Adrenal gland (tissue), 12 donors: Measurements from ENCODE around the gene SMPD4. TPM values are rescaled to one million over a fixed set of nuclear protein-coding genes. Genes with fewer than 3 reads are reported as not detected.
A peak's percentile ranks its signal among the peaks of the same experiment; 100 is the strongest.
"Not testable (repeated sequence)": the region's sequence is repeated elsewhere in the genome, so short reads cannot be mapped to it uniquely, and the experiment has no call there.

Experiments
- DNase-seq, 7 donors: peaks; one replicate each; pipeline ENCODE4 v3.0.0-alpha.2; 2019 to 2020
- H3K27ac ChIP-seq, 5 donors: fragments of 200-600 bp; sonication (generic) in 4 of 5; 1 replicate in 3 of 5; 2 replicates in 2 of 5; pipeline versions ENCODE4 v1.5.1 to v1.8.0; 2016 to 2020; ENCODE audit warnings: mild to moderate bottlenecking in 1 of 5
- H3K27me3 ChIP-seq: fragments of 200-600 bp; 2 replicates; pipeline ENCODE4 v1.8.0; 2021
- H3K36me3 ChIP-seq, 2 donors: fragments of 200-600 bp; replicated peaks in 1 of 2; 1 replicate in 1 of 2; 2 replicates in 1 of 2; pipeline versions ENCODE4 v1.5.1 to v1.8.0; 2018 to 2022
- H3K4me1 ChIP-seq, 2 donors: fragments of 200-600 bp; replicated peaks in 1 of 2; 1 replicate in 1 of 2; 2 replicates in 1 of 2; pipeline versions ENCODE4 v1.5.1 to v1.8.0; 2018 to 2021
- H3K4me3 ChIP-seq, 4 donors: fragments of 200-600 bp; sonication (generic) in 3 of 4; one replicate each; pipeline ENCODE4 v1.5.1; 2016 to 2018
- H3K9me3 ChIP-seq, 3 donors: fragments of 200-600 bp; sonication (generic) in 1 of 3; replicated peaks in 1 of 3; 1 replicate in 2 of 3; 2 replicates in 1 of 3; pipeline versions ENCODE4 v1.5.1 to v1.8.0; 2016 to 2021
- CTCF ChIP-seq, 6 experiments: fragments of 450-650 bp in 4 of 6; fragments of 200-600 bp in 2 of 6; sonication (generic) in 1 of 6; IDR thresholded peaks; 1 replicate in 5 of 6; 2 replicates in 1 of 6; pipeline versions ENCODE4 v1.5.1 to v1.8.0; 2016 to 2021; ENCODE audit warnings: antibody characterized with exemption in 6 of 6, mild to moderate bottlenecking in 2 of 6, moderate library complexity in 1 of 6
- POLR2A ChIP-seq, 2 donors: fragments of 450-650 bp; IDR thresholded peaks; one replicate each; pipeline ENCODE4 v1.6.1; 2017; ENCODE audit warnings: antibody characterized with exemption in 2 of 2, mild to moderate bottlenecking in 2 of 2, moderate library complexity in 1 of 2
- WGBS, 4 donors: extraction: QIAGEN DNeasy Blood & Tissue Kit in 2 of 4; methylation state at CpG; one replicate each; pipeline versions ENCODE4 v1.1.5 to v1.1.7; 2013 to 2017; 5-methylcytosine and 5-hydroxymethylcytosine counted together
- intact Hi-C, 2 donors: fragments of 100-400 bp; cut with DNase I; formaldehyde crosslinking; loops; one replicate each; pipeline versions ENCODE4 v1.14.1 to v1.15.0; 2022 to 2023
- polyA plus RNA-seq, 3 donors: library from polyadenylated mRNA; stranded (reverse); fragments of 200-250 nt in 2 of 3; fragments of 350-450 nt in 1 of 3; fragmentation: Illumina TruSeq in 1 of 3; extraction: RNeasy Lipid Tissue Mini Kit (QIAGEN cat#74804) in 1 of 3; gene quantifications; one replicate each; pipeline ENCODE4 v1.2.3, GENCODE V29; 2013 to 2014
- total RNA-seq, 9 donors: library from RNA; depleted of rRNA in 4 of 9; stranded (reverse); fragments of >200 nt in 4 of 9; fragments of 120-200 nt in 1 of 9; fragmentation: NEBNext Ultra II Directional in 1 of 9; extraction: Animal tissue kit (Norgen Biotek cat#: 25700) in 1 of 9; gene quantifications; one replicate each; pipeline versions ENCODE4 v1.1.0 to v1.2.4, GENCODE V29; 2013 to 2023
- donor health status: healthy with polysubstance abuse.
- donor health status: Bipolar disorder and iron deficiency.
- donor health status: DM: yes; HTN: yes; CAD: no.
- donor health status: DM: no; HTN: no; CAD: no.
- donor health status: DM: no; HTN: no; CAD: no.
- donor health status: DM: yes; HTN: yes; CAD: no.

The SMPD4 gene
- total and polyA plus RNA-seq, 12 donors = 23.7 to 94.4 (median 37.7) TPM

GRCh38 chr2:130219147-130219546 lies 37.7 kb upstream of the SMPD4 start:
- H3K27me3 ChIP-seq, H3K9me3 ChIP-seq, H3K4me1 ChIP-seq, DNase-seq, H3K27ac ChIP-seq, H3K36me3 ChIP-seq, intact Hi-C loops, H3K4me3 ChIP-seq: not testable (repeated sequence)
- 75 to 87% (median 83%) methylated on average over 2 of the region's 2 CpGs for WGBS, 4 donors

- H3K9me3 ChIP-seq, H3K4me3 ChIP-seq, H3K36me3 ChIP-seq, H3K4me1 ChIP-seq, H3K27ac ChIP-seq, intact Hi-C loops, H3K27me3 ChIP-seq: not testable (repeated sequence)
- DNase-seq = peak in 2 of 7 donors; percentile 11 to 31
- WGBS, 4 donors = 40 to 65% (median 60%) methylated on average over 10 to 13 of the region's 13 CpGs
Measured at GRCh38 chr2:130207051-130207450, 25.6 kb upstream of the SMPD4 start.

GRCh38 chr2:130203150-130203549 lies 21.7 kb upstream of the SMPD4 start:
- H3K27ac ChIP-seq, H3K4me3 ChIP-seq, H3K9me3 ChIP-seq, intact Hi-C loops, H3K27me3 ChIP-seq, H3K4me1 ChIP-seq, H3K36me3 ChIP-seq: not testable (repeated sequence)
- WGBS, 4 donors = 49 to 83% (median 66%) methylated on average over 1 to 3 of the region's 3 CpGs
- peak in 3 of 7 donors; percentile 39 to 57 (median 52) for DNase-seq

GRCh38 chr2:130202518-130202917 lies 21.1 kb upstream of the SMPD4 start:
- intact Hi-C loops, H3K27ac ChIP-seq, H3K4me3 ChIP-seq, H3K4me1 ChIP-seq, H3K36me3 ChIP-seq, H3K9me3 ChIP-seq, H3K27me3 ChIP-seq: not testable (repeated sequence)
- DNase-seq = peak in 4 of 7 donors; percentile 19 to 58 (median 34)
- 44 to 45% methylated on average over 4 to 6 of the region's 7 CpGs; no CpG with 5 or more reads in 2 of the 4 donors for WGBS, 4 donors

GRCh38 chr2:130198343-130198742 lies 16.9 kb upstream of the SMPD4 start, which contains the start of gene TUBA3E:
TUBA3E (minus strand) TSS chr2:130198439; CDS start chr2:130198360, 79 bp downstream.
- no peaks in the 10 kb centered on the region for H3K9me3 ChIP-seq
- TF ChIP-seq CTCF (IDR thresholded peaks at IDR 0.05) = no peak
- no peak for TF ChIP-seq POLR2A (IDR thresholded peaks at IDR 0.05)
- DNase-seq = no peak
- intact Hi-C loops = no loop called here
- no peaks in the 10 kb centered on the region for H3K4me1 ChIP-seq
- WGBS, 4 donors = 97 to 100% (median 97%) methylated on average over 5 to 26 of the region's 26 CpGs; no CpG with 5 or more reads in 1 of the 4 donors
- H3K4me3 ChIP-seq = no peak within 1 kb of the TSS
- no peaks in the 10 kb centered on the region for H3K27me3 ChIP-seq
- H3K27ac ChIP-seq = no peak within 1 kb of the TSS
- no peaks in the 10 kb centered on the region for H3K36me3 ChIP-seq

DNA sequence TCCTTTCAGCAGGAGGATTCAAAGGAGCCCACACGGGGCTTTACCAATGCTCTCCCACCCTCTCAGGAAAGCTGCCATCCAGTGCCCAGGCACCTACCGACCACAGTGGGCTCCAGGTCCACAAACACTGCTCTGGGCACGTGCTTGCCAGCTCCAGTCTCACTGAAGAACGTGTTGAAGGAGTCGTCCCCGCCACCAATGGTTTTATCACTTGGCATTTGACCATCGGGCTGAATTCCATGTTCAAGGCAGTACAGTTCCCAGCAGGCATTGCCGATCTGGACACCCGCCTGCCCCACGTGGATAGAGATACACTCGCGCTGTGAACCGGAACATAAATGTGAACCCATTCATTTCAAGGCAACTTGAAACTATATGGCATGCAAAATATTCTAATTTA lies 14.7 kb upstream of the SMPD4 start:
- H3K27me3 ChIP-seq, DNase-seq, H3K36me3 ChIP-seq, H3K4me3 ChIP-seq, H3K27ac ChIP-seq, intact Hi-C loops, H3K4me1 ChIP-seq, H3K9me3 ChIP-seq: not testable (repeated sequence)
- WGBS, 4 donors = 87 to 98% (median 91%) methylated on average over 6 to 9 of the region's 13 CpGs

DNA sequence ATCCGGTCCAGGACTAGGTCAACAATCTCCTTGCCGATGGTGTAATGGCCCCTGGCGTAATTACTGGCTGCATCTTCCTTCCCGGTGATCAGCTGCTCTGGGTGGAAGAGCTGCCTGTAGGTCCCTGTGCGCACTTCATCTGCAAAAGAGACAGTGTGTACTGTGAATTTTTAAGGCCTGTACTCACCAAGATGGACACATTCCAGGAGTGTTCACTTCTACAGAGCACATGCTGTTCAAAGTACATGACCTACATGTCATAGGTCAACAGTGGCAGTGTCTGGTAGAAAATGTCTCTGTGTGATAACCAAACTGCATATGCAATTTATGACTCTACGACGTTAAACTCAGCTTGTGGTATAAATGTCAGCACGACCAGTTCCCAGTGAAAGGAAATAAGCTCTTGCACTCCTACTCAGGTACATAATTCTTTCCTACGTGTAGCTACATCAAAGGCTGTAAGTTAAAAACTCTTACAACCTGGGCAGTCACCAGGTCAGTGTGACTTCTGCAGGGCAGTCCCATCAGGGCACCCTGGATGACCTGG lies 13.8 kb upstream of the SMPD4 start:
- 71 to 79% (median 78%) methylated on average over 5 to 9 of the region's 9 CpGs for WGBS, 4 donors
- intact Hi-C loops, H3K4me1 ChIP-seq, H3K9me3 ChIP-seq, H3K27ac ChIP-seq, H3K27me3 ChIP-seq, DNase-seq, H3K36me3 ChIP-seq, H3K4me3 ChIP-seq: not testable (repeated sequence)

- DNase-seq, H3K27me3 ChIP-seq, intact Hi-C loops, H3K36me3 ChIP-seq, H3K4me1 ChIP-seq, H3K9me3 ChIP-seq, H3K4me3 ChIP-seq, H3K27ac ChIP-seq: not testable (repeated sequence)
- 73 to 100% (median 91%) methylated on average over 6 to 19 of the region's 22 CpGs for WGBS, 4 donors
Measured at GRCh38 chr2:130193824-130194223, 12.4 kb upstream of the SMPD4 start.

- intact Hi-C loops, H3K27me3 ChIP-seq, H3K9me3 ChIP-seq, H3K4me1 ChIP-seq, DNase-seq, H3K36me3 ChIP-seq, H3K4me3 ChIP-seq, H3K27ac ChIP-seq: not testable (repeated sequence)
- WGBS, 4 donors = 69 to 83% (median 78%) methylated on average over 3 of the region's 3 CpGs
Measured at GRCh38 chr2:130192451-130192850, 11.0 kb upstream of the SMPD4 start.

DNA sequence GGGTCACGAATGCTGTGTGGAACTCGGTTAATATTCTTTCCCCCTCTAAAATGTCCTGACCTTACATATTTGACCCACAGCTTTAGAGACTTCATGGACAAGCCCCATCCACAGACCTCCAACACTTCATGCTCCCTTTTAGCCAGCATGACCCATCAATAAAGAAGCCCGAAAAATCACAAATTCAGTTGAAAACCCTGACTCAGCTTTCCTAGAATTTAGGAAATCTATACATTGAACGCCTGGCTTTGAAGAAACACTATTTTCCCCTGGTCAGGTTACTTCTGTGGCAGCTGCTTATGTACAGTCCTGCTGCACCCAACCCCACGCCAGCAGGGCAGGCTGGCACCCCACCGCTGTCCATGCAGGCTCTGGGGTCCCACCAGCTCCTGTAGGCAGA lies 9.9 kb upstream of the SMPD4 start:
- 90 to 94% (median 93%) methylated on average over 6 of the region's 6 CpGs for WGBS, 4 donors
- intact Hi-C loops, H3K4me3 ChIP-seq, DNase-seq, H3K27ac ChIP-seq, H3K9me3 ChIP-seq, H3K4me1 ChIP-seq, H3K27me3 ChIP-seq, H3K36me3 ChIP-seq: not testable (repeated sequence)
